Measurements from ENCODE around the gene DGLUCY. TPM values are rescaled to one million over a fixed set of nuclear protein-coding genes. Genes with fewer than 3 reads are reported as not detected.

Gene DGLUCY
- polyA plus RNA-seq, 3 donors, result 54.9 to 88.4 (median 66.0) TPM

- Histone ChIP-seq H2AFZ (ENCODE audit: insufficient read depth, low read depth, low read length, poor library complexity, severe bottlenecking) (no peak overlapping the region), H3K4me1 (ENCODE audit: control insufficient read depth in 1 of 2, insufficient read depth in 2 of 2, low read length in 2 of 2) (peaks cover 47 to 56% of the 10 kb centered on the region in 2 donors), H3K27me3 (ENCODE audit: control insufficient read depth in 2 of 2, insufficient read depth in 2 of 2, low read length in 2 of 2) (no peaks in the 10 kb centered on the region), H3K27ac (ENCODE audit: low read depth in 1 of 2, low read length in 2 of 2) (no peak overlapping the region), H3K4me3 (replicated peaks in 1 of 3; ENCODE audit: low read depth in 2 of 3, low read length in 3 of 3) (no peak overlapping the region), H3K79me2 (ENCODE audit: insufficient read depth, low read length) (peaks cover 26% of the 10 kb centered on the region), H3K4me2 (replicated peaks; ENCODE audit: extremely low read depth, low read length, poor library complexity, severe bottlenecking) (no peak overlapping the region), H3K9me3 (replicated peaks in 1 of 2; ENCODE audit: control insufficient read depth in 1 of 2, insufficient read depth in 1 of 2, low read length in 2 of 2) (no peaks in the 10 kb centered on the region), H4K20me1 (ENCODE audit: insufficient read depth, low read length) (no peaks in the 10 kb centered on the region), H3K9ac (ENCODE audit: insufficient read depth, low read length, poor library complexity, severe bottlenecking) (no peak overlapping the region), H3K36me3 (replicated peaks in 1 of 2; ENCODE audit: control insufficient read depth in 1 of 2, insufficient read depth in 2 of 2, low read length in 2 of 2) (no peaks in the 10 kb centered on the region)
- WGBS (ENCODE audit: insufficient coverage), result no CpG with 5 or more reads among the region's 1 CpG
- Mint-ChIP-seq H3K27me3 (ENCODE audit: low read depth in 3 of 3) (peaks cover 0 to 2% (median 0%) of the 10 kb centered on the region in 3 donors), H3K9me3 (peaks cover 0 to 2% (median 0%) of the 10 kb centered on the region in 7 donors), H3K36me3 (peaks cover 0 to 5% of the 10 kb centered on the region in 2 donors), H3K4me1 (peaks cover 49% of the 10 kb centered on the region), H3K27ac (no peak overlapping the region), H3K4me3 (no peak overlapping the region)
- TF ChIP-seq CTCF (IDR thresholded peaks at IDR 0.05), result no peak
- intact Hi-C loops (cut with micrococcal nuclease), result no loop called here
- no peak for DNase-seq
Observed at GRCh38 chr14:91111443-91111842, 2.4 kb upstream of the DGLUCY start.

- DNase-seq, result no peak
- peaks cover 0 to 7% of the 10 kb centered on the region in 2 donors for H3K36me3 Mint-ChIP-seq
- Histone ChIP-seq H3K9ac (ENCODE audit: insufficient read depth, low read length, poor library complexity, severe bottlenecking) (no peak overlapping the region), H3K27ac (ENCODE audit: low read depth in 1 of 2, low read length in 2 of 2) (no peak overlapping the region), H3K9me3 (replicated peaks in 1 of 2; ENCODE audit: control insufficient read depth in 1 of 2, insufficient read depth in 1 of 2, low read length in 2 of 2) (no peaks in the 10 kb centered on the region), H2AFZ (ENCODE audit: insufficient read depth, low read depth, low read length, poor library complexity, severe bottlenecking) (no peak overlapping the region), H4K20me1 (ENCODE audit: insufficient read depth, low read length) (peaks cover 1% of the 10 kb centered on the region), H3K4me1 (ENCODE audit: control insufficient read depth in 1 of 2, insufficient read depth in 2 of 2, low read length in 2 of 2) (peaks cover 54 to 63% of the 10 kb centered on the region in 2 donors), H3K79me2 (ENCODE audit: insufficient read depth, low read length) (peaks cover 33% of the 10 kb centered on the region), H3K36me3 (replicated peaks in 1 of 2; ENCODE audit: control insufficient read depth in 1 of 2, insufficient read depth in 2 of 2, low read length in 2 of 2) (peaks cover 0 to under 1% of the 10 kb centered on the region in 2 donors), H3K27me3 (ENCODE audit: control insufficient read depth in 2 of 2, insufficient read depth in 2 of 2, low read length in 2 of 2) (no peaks in the 10 kb centered on the region), H3K4me2 (replicated peaks; ENCODE audit: extremely low read depth, low read length, poor library complexity, severe bottlenecking) (no peak overlapping the region), H3K4me3 (replicated peaks in 1 of 3; ENCODE audit: low read depth in 2 of 3, low read length in 3 of 3) (no peak overlapping the region)
- peaks cover 0 to 2% (median 0%) of the 10 kb centered on the region in 7 donors for H3K9me3 Mint-ChIP-seq
- H3K27ac Mint-ChIP-seq, result peak overlapping the region in 2 of 7 donors; percentile 8 to 55
- H3K4me3 Mint-ChIP-seq, result no peak overlapping the region
- H3K27me3 Mint-ChIP-seq (ENCODE audit: low read depth in 3 of 3), result peaks cover 0 to 2% (median 0%) of the 10 kb centered on the region in 3 donors
- TF ChIP-seq CTCF (IDR thresholded peaks at IDR 0.05), result no peak
- intact Hi-C loops (cut with micrococcal nuclease), result no loop called here
- 100% methylated on average over 1 of the region's 4 CpGs for WGBS (ENCODE audit: insufficient coverage)
- peaks cover 55% of the 10 kb centered on the region for H3K4me1 Mint-ChIP-seq
Observed at GRCh38 chr14:91112194-91112593, 1.7 kb upstream of the DGLUCY start.
